Mesendoderm (in vitro differentiated cells): ENCODE results near the gene DLK1.

Experiments used
- DNase-seq: peaks from one replicate; pipeline ENCODE4 v3.0.0; 2013
- H2AK5ac ChIP-seq: 2 replicates; pipeline ENCODE4 v1.6.1; 2013; ENCODE audit warnings: low read length, inconsistent platforms
- H2BK120ac ChIP-seq: 2 replicates; pipeline ENCODE4 v1.6.1; 2013; ENCODE audit warnings: low read depth, mild to moderate bottlenecking, low read length, moderate library complexity, mixed read lengths
- H2BK15ac ChIP-seq: replicated peaks from 2 replicates; pipeline ENCODE4 v1.6.1; 2013; ENCODE audit warnings: low read depth, mild to moderate bottlenecking, moderate library complexity
- H2BK5ac ChIP-seq: 2 replicates; pipeline ENCODE4 v1.6.1; 2013; ENCODE audit warnings: low read length, inconsistent platforms
- H3K18ac ChIP-seq: 2 replicates; pipeline ENCODE4 v1.6.1; 2013; ENCODE audit warnings: mild to moderate bottlenecking, low read length, mixed read lengths
- H3K23ac ChIP-seq: one replicate; pipeline ENCODE4 v1.6.1; 2013; ENCODE audit warnings: low read length
- H3K27ac ChIP-seq: 2 replicates; pipeline ENCODE4 v1.5.1; 2013; ENCODE audit warnings: low read depth, mild to moderate bottlenecking, inconsistent platforms, low read length, moderate library complexity
- H3K27me3 ChIP-seq: 2 replicates; pipeline ENCODE4 v1.6.1; 2013; ENCODE audit warnings: low read length, control low read depth, mild to moderate bottlenecking, inconsistent platforms; ENCODE audit not compliant: insufficient read depth, poor library complexity
- H3K36me3 ChIP-seq: 2 replicates; pipeline ENCODE4 v1.6.1; 2013; ENCODE audit warnings: low read length, inconsistent platforms; ENCODE audit not compliant: control insufficient read depth, insufficient read depth
- H3K4ac ChIP-seq: one replicate; pipeline ENCODE4 v1.6.1; 2013; ENCODE audit warnings: low read depth, mild to moderate bottlenecking, low read length, moderate library complexity
- H3K4me1 ChIP-seq: 2 replicates; pipeline ENCODE4 v1.6.1; 2013; ENCODE audit warnings: low read depth, low read length, inconsistent platforms; ENCODE audit not compliant: control insufficient read depth
- H3K4me2 ChIP-seq: 2 replicates; pipeline ENCODE4 v1.6.1; 2013; ENCODE audit warnings: low read length
- H3K4me3 ChIP-seq: 2 replicates; pipeline ENCODE4 v1.5.1; 2013; ENCODE audit warnings: mild to moderate bottlenecking, low read length
- H3K56ac ChIP-seq: one replicate; pipeline ENCODE4 v1.6.1; 2013; ENCODE audit warnings: low read length
- H3K79me1 ChIP-seq: 2 replicates; pipeline ENCODE4 v1.6.1; 2013; ENCODE audit warnings: low read length, inconsistent platforms
- H3K79me2 ChIP-seq: 2 replicates; pipeline ENCODE4 v1.6.1; 2013; ENCODE audit warnings: mild to moderate bottlenecking, low read length; ENCODE audit not compliant: control insufficient read depth, insufficient read depth
- H3K9ac ChIP-seq: 2 replicates; pipeline ENCODE4 v1.6.1; 2013; ENCODE audit warnings: low read length, inconsistent platforms
- H4K5ac ChIP-seq: one replicate; pipeline ENCODE4 v1.6.1; 2013; ENCODE audit warnings: low read length
- H4K8ac ChIP-seq: one replicate; pipeline ENCODE4 v1.6.1; 2013; ENCODE audit warnings: low read depth, mild to moderate bottlenecking, control low read depth, low read length, moderate library complexity
- WGBS: extraction: QIAGEN DNeasy Blood & Tissue Kit; methylation state at CpG from one replicate; pipeline ENCODE4 v1.1.7; 2013; ENCODE audit warnings: low lambda C conversion rate, missing lambda C conversion rate; ENCODE audit not compliant: insufficient coverage; ENCODE audit errors: extremely low coverage; 5-methylcytosine and 5-hydroxymethylcytosine counted together

The DLK1 gene

DNA sequence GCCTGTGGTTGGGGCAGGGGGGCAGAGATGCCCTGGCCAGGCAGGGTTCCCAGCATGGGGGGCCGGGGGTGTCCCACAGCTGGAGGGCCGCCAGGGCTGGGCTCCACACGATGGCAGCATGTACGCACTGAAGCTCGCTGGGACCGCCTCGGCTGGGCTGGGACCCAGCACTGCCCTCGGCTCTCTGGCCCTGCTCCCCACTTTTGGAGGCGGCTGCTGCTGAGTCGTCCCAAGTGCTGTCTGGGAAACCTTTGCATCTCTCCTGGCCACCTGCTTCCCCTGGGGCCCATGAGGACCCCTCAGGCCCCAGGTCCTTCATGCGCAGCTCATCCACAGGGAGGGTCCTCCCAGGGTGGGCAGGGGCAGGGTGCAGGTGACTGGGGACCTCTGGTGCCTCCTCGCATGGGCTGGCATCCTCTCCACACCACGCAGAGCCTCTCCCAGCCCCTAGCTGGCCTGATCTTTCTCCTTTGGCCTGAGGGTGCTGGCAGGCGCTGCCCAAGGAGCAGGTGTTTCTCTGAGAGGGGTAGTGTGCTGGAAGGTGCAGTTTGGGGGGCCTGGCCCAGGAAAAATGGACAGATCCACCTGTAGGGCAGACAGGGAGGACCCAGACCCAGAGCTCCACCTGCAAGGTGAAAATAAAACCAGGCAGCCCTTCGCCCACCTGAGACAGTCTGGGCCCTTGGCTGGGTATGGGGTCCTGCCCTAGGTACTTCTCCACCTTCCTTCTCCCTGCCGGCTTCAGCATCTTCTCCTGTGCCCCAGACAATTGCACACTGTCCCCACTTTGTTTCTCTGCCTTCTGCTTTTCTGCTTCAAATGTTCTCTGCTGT, 46.9 kb downstream of the DLK1 start:
- Histone ChIP-seq H3K27me3 (no peaks in the 10 kb centered on the region), H2AK5ac (no peak overlapping the region)

DNA sequence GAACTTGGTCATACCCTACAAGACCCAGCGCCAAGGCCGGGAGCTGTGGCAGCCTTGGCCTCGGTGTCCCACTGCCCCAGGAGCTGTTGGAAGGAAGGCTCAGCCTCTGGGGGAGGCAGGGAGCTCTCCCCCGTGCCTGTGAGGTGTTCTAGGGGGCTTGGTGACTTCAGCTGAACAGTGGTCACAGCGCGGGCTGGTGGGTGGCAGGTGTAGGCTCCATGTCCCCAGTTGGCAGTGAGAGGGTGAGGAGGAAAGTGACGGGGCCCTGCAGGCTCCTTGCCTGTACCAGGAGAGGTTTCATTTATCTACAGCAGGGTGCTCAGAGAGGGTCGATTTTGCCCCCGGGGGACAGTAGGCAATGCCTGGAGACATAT, 47.5 kb downstream of the DLK1 start:
- Histone ChIP-seq H3K4me3 (no peak overlapping the region), H3K4ac (no peak overlapping the region), H3K27ac (no peak overlapping the region), H4K8ac (no peak overlapping the region), H2AK5ac (no peak overlapping the region), H3K36me3 (no peaks in the 10 kb centered on the region), H2BK120ac (no peak overlapping the region), H3K4me1 (no peaks in the 10 kb centered on the region), H3K23ac (no peak overlapping the region), H3K27me3 (no peaks in the 10 kb centered on the region), H3K18ac (no peak overlapping the region), H2BK5ac (no peak overlapping the region), H3K9ac (no peak overlapping the region), H3K4me2 (no peak overlapping the region), H3K79me2 (no peaks in the 10 kb centered on the region), H3K79me1 (no peaks in the 10 kb centered on the region), H4K5ac (no peak overlapping the region), H3K56ac (no peak overlapping the region), H2BK15ac (no peak overlapping the region)
- WGBS, result no CpG with 5 or more reads among the region's 9 CpGs
- DNase-seq, result no peak

More for the DNA sequence above, 46.9 kb downstream of the DLK1 start:
- no peak overlapping the region for H3K18ac ChIP-seq
- H3K36me3 ChIP-seq, result no peaks in the 10 kb centered on the region
- H2BK15ac ChIP-seq, result no peak overlapping the region
- no peak overlapping the region for H3K56ac ChIP-seq
- H3K23ac ChIP-seq, result no peak overlapping the region
- H3K4ac ChIP-seq, result no peak overlapping the region
- DNase-seq, result no peak
- H3K9ac ChIP-seq, result no peak overlapping the region
- H3K4me2 ChIP-seq, result no peak overlapping the region
- no peaks in the 10 kb centered on the region for H3K4me1 ChIP-seq
- H4K8ac ChIP-seq, result no peak overlapping the region
- no peak overlapping the region for H2BK5ac ChIP-seq
- H2BK120ac ChIP-seq, result no peak overlapping the region
- no peaks in the 10 kb centered on the region for H3K79me2 ChIP-seq
- no peak overlapping the region for H3K4me3 ChIP-seq
- no CpG with 5 or more reads among the region's 16 CpGs for WGBS
- no peaks in the 10 kb centered on the region for H3K79me1 ChIP-seq
- H4K5ac ChIP-seq, result no peak overlapping the region
- no peak overlapping the region for H3K27ac ChIP-seq

DNA sequence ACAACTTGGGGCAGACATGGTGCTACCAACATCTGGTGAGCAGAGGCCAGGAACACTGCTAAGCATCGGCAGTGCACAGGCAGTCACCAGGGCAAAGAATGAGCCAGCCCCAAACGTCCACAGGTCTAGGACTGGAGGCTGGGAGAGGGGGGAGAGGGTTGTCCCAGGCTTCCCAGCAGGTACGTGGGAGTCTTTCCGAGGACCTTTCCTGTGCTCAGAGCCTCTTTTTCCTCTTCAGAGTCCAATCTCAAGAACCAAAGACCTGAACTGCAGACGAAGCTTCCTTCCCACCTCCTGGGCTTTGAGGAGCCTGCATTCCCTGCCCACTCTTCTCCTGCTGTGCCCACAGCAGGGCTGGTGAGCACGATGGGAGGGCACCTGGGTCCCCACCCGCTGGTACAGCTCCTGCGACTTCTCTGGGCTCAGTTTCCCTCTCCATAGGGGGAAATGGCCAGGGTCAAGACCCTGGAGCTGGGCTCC, 48.7 kb downstream of the DLK1 start:
- DNase-seq, result no peak
- Histone ChIP-seq H2AK5ac (no peak overlapping the region), H3K4me1 (no peaks in the 10 kb centered on the region), H2BK120ac (no peak overlapping the region), H3K79me1 (no peaks in the 10 kb centered on the region), H3K4me2 (no peak overlapping the region), H3K9ac (no peak overlapping the region), H3K4me3 (no peak overlapping the region), H2BK5ac (no peak overlapping the region), H3K79me2 (no peaks in the 10 kb centered on the region), H3K27me3 (no peaks in the 10 kb centered on the region), H3K36me3 (no peaks in the 10 kb centered on the region), H3K23ac (no peak overlapping the region), H3K18ac (no peak overlapping the region), H2BK15ac (no peak overlapping the region), H4K8ac (no peak overlapping the region), H3K27ac (no peak overlapping the region), H3K56ac (no peak overlapping the region), H3K4ac (no peak overlapping the region), H4K5ac (no peak overlapping the region)
- no CpG with 5 or more reads among the region's 8 CpGs for WGBS

DNA sequence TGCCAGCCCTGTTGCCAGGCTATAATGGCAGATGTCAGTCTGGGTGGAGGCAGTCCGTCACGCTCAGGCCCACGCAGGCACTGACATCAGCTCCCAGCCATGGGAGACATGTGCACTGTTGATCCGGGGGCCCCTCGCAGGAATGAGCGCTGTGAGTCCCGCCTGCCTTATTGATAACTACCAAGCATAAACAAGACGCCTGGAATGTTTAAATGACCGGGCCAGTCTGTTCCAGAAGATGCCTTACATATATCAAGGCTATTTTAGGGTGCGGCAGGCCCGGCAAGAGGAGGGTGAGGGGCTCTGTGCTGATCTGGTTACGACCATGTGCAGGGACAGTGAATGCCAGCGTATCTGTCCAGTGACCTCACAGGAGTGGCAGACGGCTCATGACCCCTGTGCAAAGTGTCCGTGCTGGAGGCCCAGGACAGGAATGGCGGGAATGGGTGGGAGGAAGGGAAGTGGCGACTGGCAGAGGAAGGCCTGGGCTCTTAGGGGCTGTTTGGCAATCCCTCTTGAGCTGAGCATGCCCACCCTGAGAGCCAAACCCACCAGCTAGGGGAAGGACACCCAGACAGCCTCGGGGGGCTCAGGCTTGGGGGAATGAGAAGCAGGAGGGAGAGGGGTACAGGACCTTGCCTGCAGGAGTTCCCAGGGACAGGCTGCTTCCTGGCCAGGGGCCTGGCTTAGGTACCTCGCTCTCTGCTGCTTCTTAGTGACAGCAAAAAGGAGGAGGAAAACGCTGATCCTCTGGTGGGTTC, 49.3 kb downstream of the DLK1 start:
- Histone ChIP-seq H2BK120ac (no peak overlapping the region), H3K27ac (no peak overlapping the region), H3K4ac (no peak overlapping the region), H4K8ac (no peak overlapping the region), H3K4me2 (no peak overlapping the region), H3K56ac (no peak overlapping the region), H3K4me1 (no peaks in the 10 kb centered on the region), H3K27me3 (no peaks in the 10 kb centered on the region), H2BK5ac (no peak overlapping the region), H4K5ac (no peak overlapping the region), H2AK5ac (no peak overlapping the region), H3K18ac (no peak overlapping the region), H3K79me1 (no peaks in the 10 kb centered on the region), H3K4me3 (no peak overlapping the region), H3K79me2 (no peaks in the 10 kb centered on the region), H3K23ac (no peak overlapping the region), H3K36me3 (no peaks in the 10 kb centered on the region), H3K9ac (no peak overlapping the region), H2BK15ac (no peak overlapping the region)
- no peak for DNase-seq
- no CpG with 5 or more reads among the region's 20 CpGs for WGBS

DNA sequence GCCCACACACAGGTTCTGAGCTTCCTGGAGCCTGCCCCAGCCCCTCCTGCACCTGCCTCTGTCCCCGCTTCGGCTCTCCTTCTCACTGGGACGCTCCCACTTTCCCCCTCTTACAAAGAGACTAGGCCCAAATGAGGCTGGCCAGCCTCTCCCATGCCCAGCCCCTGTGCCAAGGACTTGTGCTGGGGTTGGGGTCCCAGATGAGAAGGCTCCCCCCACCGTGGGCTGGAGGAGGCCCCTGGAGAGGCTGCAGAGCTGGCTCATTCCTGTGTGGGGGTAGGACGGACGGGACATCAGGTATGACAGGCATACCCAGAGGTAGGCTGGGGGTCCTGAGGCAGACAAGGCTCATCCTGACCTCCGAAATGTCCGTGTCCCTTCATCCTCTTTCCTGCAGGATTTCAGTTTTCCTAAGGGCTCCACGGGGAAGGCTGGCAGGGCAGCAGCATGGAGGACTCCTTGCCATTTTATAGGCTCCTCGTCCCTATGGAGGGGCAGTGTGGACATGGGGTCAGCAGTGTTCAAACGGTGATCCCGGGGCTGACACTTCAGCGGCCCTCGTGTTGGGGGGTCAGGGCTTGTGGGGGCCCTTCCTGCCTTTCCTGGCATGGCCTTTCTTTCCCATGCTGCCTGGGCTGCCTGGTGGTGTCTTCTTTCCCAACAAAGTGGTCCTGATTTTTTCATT, 50.1 kb downstream of the DLK1 start:
- H3K4me2 ChIP-seq, result no peak overlapping the region
- no peaks in the 10 kb centered on the region for H3K27me3 ChIP-seq
- no peak overlapping the region for H3K23ac ChIP-seq
- no peaks in the 10 kb centered on the region for H3K79me1 ChIP-seq
- H4K5ac ChIP-seq, result no peak overlapping the region
- H3K18ac ChIP-seq, result no peak overlapping the region
- no peaks in the 10 kb centered on the region for H3K79me2 ChIP-seq
- H3K4me3 ChIP-seq, result no peak overlapping the region
- DNase-seq, result no peak
- no peak overlapping the region for H2BK5ac ChIP-seq
- H3K27ac ChIP-seq, result no peak overlapping the region
- no peak overlapping the region for H2BK120ac ChIP-seq
- H2BK15ac ChIP-seq, result no peak overlapping the region
- H3K56ac ChIP-seq, result no peak overlapping the region
- H2AK5ac ChIP-seq, result no peak overlapping the region
- no peaks in the 10 kb centered on the region for H3K36me3 ChIP-seq
- H3K4me1 ChIP-seq, result no peaks in the 10 kb centered on the region
- H3K9ac ChIP-seq, result no peak overlapping the region
- H4K8ac ChIP-seq, result no peak overlapping the region
- H3K4ac ChIP-seq, result no peak overlapping the region
- WGBS, result no CpG with 5 or more reads among the region's 14 CpGs
